Panc1 (cell line): ENCODE measurements around the gene MPP2. TPM values are rescaled to one million over a fixed set of nuclear protein-coding genes. Genes with fewer than 3 reads are reported as not detected.
"Not testable (repeated sequence)": the region's sequence is repeated elsewhere in the genome, so short reads cannot be mapped to it uniquely, and the experiment has no call there.

Experiments
- ATAC-seq: fragments of 200-7000 bp; cut with Tn5 transposase; 2 replicates; pipeline ENCODE4 v1.9.1; 2020; ENCODE audit warnings: mild to moderate bottlenecking, moderate library complexity
- BruUV-seq: library from RNA; stranded (reverse); fragments of 400-500 nt; replicated peaks from 2 replicates; lab custom pipeline; 2021; lab: Mats Ljungman, UMichigan
- CTCF ChIA-PET: fragments of 300-600 bp; sonication (Branson Sonifier 250); formaldehyde crosslinking; loops from one replicate; lab custom pipeline; 2022; ENCODE audit warnings: antibody characterized with exemption; lab: Charles Lee
- POLR2A ChIA-PET: fragments of 300-600 bp; sonication (Branson Sonifier 250); formaldehyde crosslinking; loops from one replicate; lab custom pipeline; 2022; ENCODE audit warnings: antibody characterized with exemption; lab: Charles Lee
- DNase-seq: peaks from one replicate; pipeline ENCODE4 v3.0.0-alpha.2; 2010; ENCODE audit warnings: low read depth, low spot score
- H3K27ac ChIP-seq: 2 replicates; pipeline ENCODE4 v1.5.1; 2011; ENCODE audit warnings: mild to moderate bottlenecking, low read length, inconsistent platforms
- H3K27me3 ChIP-seq: fragments of 200-500 bp; sonication (Bioruptor generic); 2 replicates; pipeline ENCODE4 v1.6.0; 2014; ENCODE audit warnings: low read length, inconsistent platforms; ENCODE audit not compliant: control insufficient read depth, insufficient read depth
- H3K36me3 ChIP-seq: fragments of 200-500 bp; sonication (Bioruptor generic); 2 replicates; pipeline ENCODE4 v1.5.1; 2014; ENCODE audit warnings: inconsistent platforms, mild to moderate bottlenecking, low read length, moderate library complexity; ENCODE audit not compliant: control insufficient read depth, insufficient read depth
- H3K4me1 ChIP-seq: 2 replicates; pipeline ENCODE4 v1.5.1; 2011; ENCODE audit warnings: inconsistent platforms, mild to moderate bottlenecking, low read length, moderate library complexity; ENCODE audit not compliant: control insufficient read depth, insufficient read depth
- H3K4me3 ChIP-seq, 2 experiments: 2 replicates each; pipeline ENCODE4 v1.5.1; 2011 to 2012; ENCODE audit warnings: low read depth in 2 of 2, low read length in 2 of 2, mild to moderate bottlenecking in 2 of 2, inconsistent platforms in 1 of 2, moderate library complexity in 1 of 2
- H3K9me3 ChIP-seq: fragments of 200-500 bp; sonication (Bioruptor generic); 2 replicates; pipeline ENCODE4 v1.5.1; 2014; ENCODE audit warnings: low read depth, mild to moderate bottlenecking, inconsistent platforms, low read length, moderate library complexity; ENCODE audit not compliant: control insufficient read depth, insufficient read depth
- CTCF ChIP-seq: fragments of 450-650 bp; IDR thresholded peaks from 2 replicates; pipeline ENCODE4 v1.5.1; 2017; ENCODE audit warnings: mild to moderate bottlenecking
- SIN3A ChIP-seq: IDR thresholded peaks from 2 replicates; pipeline ENCODE4 v1.6.1; 2012; ENCODE audit warnings: low read depth, mild to moderate bottlenecking, low read length, moderate library complexity, borderline replicate concordance; ENCODE audit not compliant: insufficient read depth
- in situ Hi-C: cut with HindIII; loops from 2 replicates; pipeline ENCODE4 v1.10.0; 2016; ENCODE audit warnings: low sequenced_read_pairs, low pct_unique_long_range_greater_than_20kb
- intact Hi-C: fragments of 100-400 bp; cut with micrococcal nuclease; formaldehyde crosslinking; loops from one replicate; pipeline ENCODE4 v1.10.0; 2022; ENCODE audit not compliant: unreplicated experiment
- total RNA-seq: library from RNA; stranded (reverse); gene quantifications from one replicate; pipeline ENCODE4 v1.2.1, GENCODE V29; 2021; ENCODE audit not compliant: unreplicated experiment
- TF ChIP-seq, protein P1 (sequence below), 2 experiments: IDR thresholded peaks; 2 replicates each; pipeline ENCODE4 v1.6.1; 2011 to 2012; ENCODE audit warnings: low read depth in 2 of 2, control low read depth in 1 of 2, low read length in 1 of 2, mild to moderate bottlenecking in 1 of 2, moderate library complexity in 1 of 2; ENCODE audit not compliant: insufficient read depth in 1 of 2

Gene MPP2
- total RNA-seq, 1 experiment from 2014 or later, result 3.5 TPM

DNA sequence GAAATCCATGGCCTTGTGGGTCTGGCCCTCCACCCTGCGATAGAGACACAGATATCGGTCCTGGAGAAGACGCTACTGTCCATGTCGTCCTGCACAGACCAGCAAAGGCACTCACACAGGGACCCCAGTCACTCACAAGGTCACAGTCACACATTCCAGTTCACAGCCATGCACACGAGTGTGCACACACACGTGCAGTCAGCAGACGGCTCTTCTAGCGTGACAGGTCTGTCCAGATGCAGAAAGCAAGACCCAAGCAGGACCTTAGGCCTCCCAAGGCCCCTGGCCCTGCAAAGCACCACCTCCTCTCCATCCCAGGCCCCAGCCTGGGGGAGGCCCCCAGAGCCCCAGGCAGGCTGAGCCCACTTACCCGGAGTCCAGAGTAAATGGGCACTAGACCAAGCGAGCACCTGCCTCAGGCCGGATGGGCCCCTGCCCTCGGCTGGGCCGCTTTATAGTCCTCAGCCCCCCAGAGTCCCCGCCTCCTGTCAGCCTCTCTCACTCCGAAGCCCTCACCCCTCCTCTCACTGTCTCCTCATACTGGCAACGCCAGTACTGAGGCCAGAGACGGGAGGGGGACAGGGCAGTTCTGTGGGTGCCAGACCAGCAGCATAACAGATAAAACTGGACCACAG lies 34.8 kb upstream of the MPP2 start, which contains the start of gene PPY:
TSS of gene PPY (minus strand) at position 426 of the 635 bp plus-strand sequence. CDS start 822 bp downstream, outside the sequence.
- no peak for ATAC-seq
- Histone ChIP-seq H3K27me3 (no peaks in the 10 kb centered on the region), H3K4me3 (no peak within 1 kb of the TSS), H3K27ac (no peak within 1 kb of the TSS), H3K9me3 (no peaks in the 10 kb centered on the region), H3K4me1 (no peaks in the 10 kb centered on the region), H3K36me3 (no peaks in the 10 kb centered on the region)
- intact Hi-C loops, result loop anchor here (2.0 kb wide), 1 partner anchor 53 kb away; no protein-coding TSS in a partner anchor
- CTCF ChIA-PET, result no interaction called here
- POLR2A ChIA-PET, result no interaction called here
- no TSS peak for BruUV-seq
- in situ Hi-C loops, result no loop called here
- TF ChIP-seq CTCF, result no peak
- no peak for DNase-seq

GRCh38 chr17:43940630-43941029 lies 33.3 kb upstream of the MPP2 start:
- no TSS peak for BruUV-seq
- Histone ChIP-seq H3K27me3 (no peaks in the 10 kb centered on the region), H3K27ac (no peak overlapping the region), H3K4me1 (no peaks in the 10 kb centered on the region), H3K9me3 (no peaks in the 10 kb centered on the region), H3K36me3 (no peaks in the 10 kb centered on the region), H3K4me3 (no peak overlapping the region)
- in situ Hi-C loops, result no loop called here
- ATAC-seq (peak; percentile 61; the same call in 1 of the 2 replicates), DNase-seq (no peak)
- ChIA-PET POLR2A (no interaction called here), CTCF (no interaction called here)
- intact Hi-C loops, result no loop called here
- TF ChIP-seq CTCF, result peak; percentile 62
- TF ChIP-seq SIN3A, result no peak

- Histone ChIP-seq H3K4me3 (no peak overlapping the region), H3K27ac (no peak overlapping the region), H3K27me3 (no peaks in the 10 kb centered on the region), H3K9me3 (no peaks in the 10 kb centered on the region), H3K36me3 (no peaks in the 10 kb centered on the region), H3K4me1 (no peaks in the 10 kb centered on the region)
- TF ChIP-seq, protein P1, sequence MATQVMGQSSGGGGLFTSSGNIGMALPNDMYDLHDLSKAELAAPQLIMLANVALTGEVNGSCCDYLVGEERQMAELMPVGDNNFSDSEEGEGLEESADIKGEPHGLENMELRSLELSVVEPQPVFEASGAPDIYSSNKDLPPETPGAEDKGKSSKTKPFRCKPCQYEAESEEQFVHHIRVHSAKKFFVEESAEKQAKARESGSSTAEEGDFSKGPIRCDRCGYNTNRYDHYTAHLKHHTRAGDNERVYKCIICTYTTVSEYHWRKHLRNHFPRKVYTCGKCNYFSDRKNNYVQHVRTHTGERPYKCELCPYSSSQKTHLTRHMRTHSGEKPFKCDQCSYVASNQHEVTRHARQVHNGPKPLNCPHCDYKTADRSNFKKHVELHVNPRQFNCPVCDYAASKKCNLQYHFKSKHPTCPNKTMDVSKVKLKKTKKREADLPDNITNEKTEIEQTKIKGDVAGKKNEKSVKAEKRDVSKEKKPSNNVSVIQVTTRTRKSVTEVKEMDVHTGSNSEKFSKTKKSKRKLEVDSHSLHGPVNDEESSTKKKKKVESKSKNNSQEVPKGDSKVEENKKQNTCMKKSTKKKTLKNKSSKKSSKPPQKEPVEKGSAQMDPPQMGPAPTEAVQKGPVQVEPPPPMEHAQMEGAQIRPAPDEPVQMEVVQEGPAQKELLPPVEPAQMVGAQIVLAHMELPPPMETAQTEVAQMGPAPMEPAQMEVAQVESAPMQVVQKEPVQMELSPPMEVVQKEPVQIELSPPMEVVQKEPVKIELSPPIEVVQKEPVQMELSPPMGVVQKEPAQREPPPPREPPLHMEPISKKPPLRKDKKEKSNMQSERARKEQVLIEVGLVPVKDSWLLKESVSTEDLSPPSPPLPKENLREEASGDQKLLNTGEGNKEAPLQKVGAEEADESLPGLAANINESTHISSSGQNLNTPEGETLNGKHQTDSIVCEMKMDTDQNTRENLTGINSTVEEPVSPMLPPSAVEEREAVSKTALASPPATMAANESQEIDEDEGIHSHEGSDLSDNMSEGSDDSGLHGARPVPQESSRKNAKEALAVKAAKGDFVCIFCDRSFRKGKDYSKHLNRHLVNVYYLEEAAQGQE (IDR thresholded peaks at IDR 0.05; ENCODE audit: insufficient read depth in 1 of 2, low read depth in 2 of 2, low read length in 1 of 2), result no peak
- BruUV-seq, result no TSS peak
- no peak for DNase-seq
- ChIA-PET POLR2A (no interaction called here), CTCF (no interaction called here)
- intact Hi-C loops (no loop called here), in situ Hi-C loops (no loop called here)
- no peak for ATAC-seq
These were observed 32.5 kb upstream of the MPP2 start for GRCh38 chr17:43939886-43940285.

- H3K4me3 ChIP-seq, H3K9me3 ChIP-seq, in situ Hi-C loops, ATAC-seq, intact Hi-C loops, POLR2A ChIA-PET, CTCF ChIA-PET, DNase-seq, H3K4me1 ChIP-seq, H3K36me3 ChIP-seq, H3K27ac ChIP-seq, BruUV-seq, H3K27me3 ChIP-seq: not testable (repeated sequence)
These were observed 32.1 kb upstream of the MPP2 start for GRCh38 chr17:43939452-43939851.
